ENCODE results near the gene PRDM16. TPM values are rescaled to one million over a fixed set of nuclear protein-coding genes. Genes with fewer than 3 reads are reported as not detected.

Gene PRDM16
- total and polyA plus RNA-seq, 2 of the 4 experiments (the other 2 are of a cell fraction), result 0.02 TPM; not detected in 1

DNA sequence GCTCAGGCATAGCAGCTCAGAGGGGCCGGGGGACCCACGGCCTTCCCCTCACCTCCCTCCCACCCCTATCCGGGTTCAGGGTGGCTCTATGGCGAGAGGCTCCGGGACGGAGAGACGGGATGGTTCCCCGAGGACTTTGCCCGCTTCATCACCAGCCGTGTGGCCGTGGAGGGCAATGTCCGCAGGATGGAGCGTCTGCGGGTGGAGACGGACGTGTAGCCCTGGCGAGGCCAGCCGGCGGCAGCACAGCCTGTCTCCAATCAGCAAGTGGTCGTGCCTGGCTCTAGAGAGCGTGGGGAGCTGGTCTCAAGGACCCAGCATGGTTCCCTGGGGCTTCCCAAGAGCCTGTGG, 411.3 kb downstream of the PRDM16 start:
- Histone ChIP-seq H3K79me1 (ENCODE audit: low read depth in 1 of 2, low read length in 2 of 2) (no peaks in the 10 kb centered on the region), H3K9me1 (ENCODE audit: insufficient read depth, low read length) (no peaks in the 10 kb centered on the region), H3K4ac (ENCODE audit: low read depth, low read length) (no peak overlapping the region), H3K27me3 (ENCODE audit: control insufficient read depth, insufficient read depth, low read length) (peaks cover 2% of the 10 kb centered on the region; the same call in 1 of the 2 replicates), H2BK120ac (ENCODE audit: low read depth, low read length) (no peak overlapping the region), H4K20me1 (ENCODE audit: insufficient read depth, low read length) (no peaks in the 10 kb centered on the region; the same call in 1 of the 2 replicates), H2BK20ac (ENCODE audit: low read depth, low read length) (no peak overlapping the region), H2BK5ac (ENCODE audit: low read depth, low read length, poor library complexity, severe bottlenecking) (no peak overlapping the region), H3K14ac (replicated peaks; ENCODE audit: low read depth, low read length) (no peak overlapping the region), H4K8ac (ENCODE audit: low read depth in 2 of 2, low read length in 2 of 2) (no peak overlapping the region), H3K27ac (ENCODE audit: insufficient read depth, low read length) (no peak overlapping the region), H2AK5ac (ENCODE audit: low read depth, low read length) (no peak overlapping the region), H3K4me2 (ENCODE audit: low read depth, low read length) (no peak overlapping the region), H3K56ac (ENCODE audit: extremely low read depth, insufficient read depth, low read length) (no peak overlapping the region), H3K9ac (ENCODE audit: low read depth, low read length) (no peak overlapping the region), H3K23ac (ENCODE audit: low read depth, low read length) (no peak overlapping the region), H3K18ac (ENCODE audit: low read depth, low read length) (no peak overlapping the region), H2AFZ (replicated peaks; ENCODE audit: low read length, poor library complexity) (no peak overlapping the region), H3K9me3 (ENCODE audit: control insufficient read depth, insufficient read depth, low read length) (no peaks in the 10 kb centered on the region), H3K4me1 (ENCODE audit: control insufficient read depth, insufficient read depth, low read length) (no peaks in the 10 kb centered on the region), H2BK15ac (ENCODE audit: low read depth, low read length) (no peak overlapping the region), H3K4me3 (ENCODE audit: insufficient read depth, low read depth, low read length) (no peak overlapping the region), H4K5ac (ENCODE audit: low read depth, low read length) (no peak overlapping the region), H4K91ac (ENCODE audit: insufficient read depth, low read depth, low read length) (no peak overlapping the region), H2AK9ac (replicated peaks; ENCODE audit: low read depth, low read length, poor library complexity) (no peak overlapping the region), H3K36me3 (ENCODE audit: control insufficient read depth, insufficient read depth, low read length) (no peaks in the 10 kb centered on the region)
- 62% methylated on average over 16 of the region's 21 CpGs; no CpG with 5 or more reads in 1 of the 2 experiments for WGBS, 2 experiments (ENCODE audit: extremely low coverage in 2 of 2, insufficient read length in 1 of 2)
- ChIA-PET CTCF (interaction anchor here (0.7 kb wide), 1 partner anchor 27 kb away, joined by 3 read pairs; no protein-coding TSS in a partner anchor), POLR2A (ENCODE audit: unreplicated experiment) (no interaction called here)
- no TSS peak for BruUV-seq (replicated peaks)
- TF ChIP-seq FOS (IDR thresholded peaks at IDR 0.05; ENCODE audit: low read depth, low read length), result no peak
- no peak for TF ChIP-seq RAD21 (IDR thresholded peaks at IDR 0.05; ENCODE audit: low read length)
- no peak for TF ChIP-seq RCOR1 (IDR thresholded peaks at IDR 0.05; ENCODE audit: insufficient replicate concordance, low read length)
- no peak for TF ChIP-seq CEBPB (IDR thresholded peaks at IDR 0.05; ENCODE audit: low read depth, low read length)
- no peak for TF ChIP-seq RFX5 (IDR thresholded peaks at IDR 0.05; ENCODE audit: low read depth, low read length)
- TF ChIP-seq, protein P1, sequence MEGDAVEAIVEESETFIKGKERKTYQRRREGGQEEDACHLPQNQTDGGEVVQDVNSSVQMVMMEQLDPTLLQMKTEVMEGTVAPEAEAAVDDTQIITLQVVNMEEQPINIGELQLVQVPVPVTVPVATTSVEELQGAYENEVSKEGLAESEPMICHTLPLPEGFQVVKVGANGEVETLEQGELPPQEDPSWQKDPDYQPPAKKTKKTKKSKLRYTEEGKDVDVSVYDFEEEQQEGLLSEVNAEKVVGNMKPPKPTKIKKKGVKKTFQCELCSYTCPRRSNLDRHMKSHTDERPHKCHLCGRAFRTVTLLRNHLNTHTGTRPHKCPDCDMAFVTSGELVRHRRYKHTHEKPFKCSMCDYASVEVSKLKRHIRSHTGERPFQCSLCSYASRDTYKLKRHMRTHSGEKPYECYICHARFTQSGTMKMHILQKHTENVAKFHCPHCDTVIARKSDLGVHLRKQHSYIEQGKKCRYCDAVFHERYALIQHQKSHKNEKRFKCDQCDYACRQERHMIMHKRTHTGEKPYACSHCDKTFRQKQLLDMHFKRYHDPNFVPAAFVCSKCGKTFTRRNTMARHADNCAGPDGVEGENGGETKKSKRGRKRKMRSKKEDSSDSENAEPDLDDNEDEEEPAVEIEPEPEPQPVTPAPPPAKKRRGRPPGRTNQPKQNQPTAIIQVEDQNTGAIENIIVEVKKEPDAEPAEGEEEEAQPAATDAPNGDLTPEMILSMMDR (conservative IDR thresholded peaks at IDR 0.05; ENCODE audit: low read depth, low read length), result no peak
- no peak for TF ChIP-seq POLR2A (IDR thresholded peaks at IDR 0.05; ENCODE audit: low read depth, low read length)
- TF ChIP-seq BHLHE40 (IDR thresholded peaks at IDR 0.05; ENCODE audit: low read depth, low read length), result no peak
- dilution Hi-C loops (cut with HindIII; ENCODE audit: low sequenced_read_pairs, unreplicated experiment) (no loop called here), in situ Hi-C loops (cut with MboI; ENCODE audit: low sequenced_read_pairs) (no loop called here), intact Hi-C loops (cut with micrococcal nuclease) (no loop called here)
- ATAC-seq (ENCODE audit: low read depth), result no peak
- DNase-seq, result no peak
